GM12878 (cell line): ENCODE results near the gene SENP7. TPM values are rescaled to one million over a fixed set of nuclear protein-coding genes. Genes with fewer than 3 reads are reported as not detected.
A peak's percentile ranks its signal among the peaks of the same experiment; 100 is the strongest.
"Not testable (repeated sequence)": the region's sequence is repeated elsewhere in the genome, so short reads cannot be mapped to it uniquely, and the experiment has no call there.

Experiments used
- ATAC-seq: fragments of 200-7000 bp; cut with Tn5 transposase; 3 replicates; pipeline ENCODE4 v1.9.1; 2020; ENCODE audit warnings: mild to moderate bottlenecking, moderate library complexity
- BruUV-seq: library from RNA; stranded (reverse); fragments of 400-500 nt; replicated peaks from 2 replicates; lab custom pipeline; 2021; lab: Mats Ljungman, UMichigan
- CTCF ChIA-PET: fragments of 300-600 bp; sonication (Branson Sonifier 250); formaldehyde crosslinking; extraction: SDS; loops from one replicate; lab custom pipeline; 2021; ENCODE audit warnings: inconsistent platforms; lab: Yijun Ruan, JAX
- POLR2A ChIA-PET: fragments of 350-600 bp; formaldehyde crosslinking; extraction: SDS; loops from one replicate; lab custom pipeline; 2021; ENCODE audit warnings: inconsistent platforms; lab: Charles Lee
- RAD21 ChIA-PET: fragments of 300-600 bp; sonication (Branson Sonifier 250); formaldehyde crosslinking; loops from one replicate; lab custom pipeline; 2023; ENCODE audit warnings: antibody characterized with exemption; ENCODE audit not compliant: unreplicated experiment; lab: Charles Lee
- SMC1A ChIA-PET: fragments of 300-600 bp; sonication (Branson Sonifier 250); formaldehyde crosslinking; loops from one replicate; lab custom pipeline; 2023; ENCODE audit not compliant: unreplicated experiment, uncharacterized antibody; lab: Charles Lee
- DNase-seq: peaks from one replicate; pipeline ENCODE4 v3.0.0-alpha.2; 2011; ENCODE audit warnings: low read depth, low spot score
- FAIRE-seq: peaks from 3 replicates; lab custom pipeline; 2011; peaks lifted over from hg19 to GRCh38; lab: Jason Lieb, UNC
- H2AFZ ChIP-seq: 2 replicates; pipeline ENCODE4 v1.6.0; 2011; ENCODE audit warnings: low read depth, low read length, control low read depth; ENCODE audit not compliant: control insufficient read depth
- H3K27ac ChIP-seq: 2 replicates; pipeline ENCODE4 v1.5.1; 2011; ENCODE audit warnings: control low read depth; ENCODE audit not compliant: control insufficient read depth, insufficient read depth
- H3K27me3 ChIP-seq, 2 experiments: replicated peaks in 1 of 2; 2 replicates each; pipeline versions ENCODE4 v1.6.0 to v1.6.1; 2011; ENCODE audit warnings: low read length in 1 of 2; ENCODE audit not compliant: control insufficient read depth in 2 of 2, insufficient read depth in 2 of 2
- H3K36me3 ChIP-seq, 2 experiments: 2 replicates each; pipeline ENCODE4 v1.5.1; 2011; ENCODE audit warnings: low read length in 1 of 2; ENCODE audit not compliant: control insufficient read depth in 2 of 2, insufficient read depth in 2 of 2
- H3K4me1 ChIP-seq: 2 replicates; pipeline ENCODE4 v1.6.1; 2011; ENCODE audit warnings: mild to moderate bottlenecking, low read length, moderate library complexity, mixed read lengths; ENCODE audit not compliant: control insufficient read depth, insufficient read depth
- H3K4me2 ChIP-seq: 2 replicates; pipeline ENCODE4 v1.6.0; 2011; ENCODE audit warnings: control low read depth; ENCODE audit not compliant: control insufficient read depth, insufficient read depth
- H3K4me3 ChIP-seq: fragments of 200-600 bp; sonication (generic); 2 replicates; pipeline ENCODE4 v1.5.1; 2016
- H3K79me2 ChIP-seq: 2 replicates; pipeline ENCODE4 v1.6.0; 2011; ENCODE audit warnings: low read length; ENCODE audit not compliant: control insufficient read depth, insufficient read depth
- H3K9ac ChIP-seq: 2 replicates; pipeline ENCODE4 v1.8.0; 2011; ENCODE audit warnings: low read length, control low read depth, mixed read lengths; ENCODE audit not compliant: control insufficient read depth, insufficient read depth
- H3K9me3 ChIP-seq: replicated peaks from 3 replicates; pipeline ENCODE4 v1.5.1; 2011; ENCODE audit warnings: mild to moderate bottlenecking, low read length; ENCODE audit not compliant: control insufficient read depth, insufficient read depth
- H4K20me1 ChIP-seq: 2 replicates; pipeline ENCODE4 v1.6.0; 2011; ENCODE audit not compliant: control insufficient read depth, insufficient read depth
- CBX5 ChIP-seq: sonication (generic); IDR thresholded peaks from 2 replicates; pipeline ENCODE4 v1.6.1; 2016; ENCODE audit warnings: low read depth, moderate library complexity, mild to moderate bottlenecking, inconsistent platforms
- in situ Hi-C: fragments of 300-500 bp; cut with MboI; formaldehyde crosslinking; loops from 9 replicates; pipeline ENCODE4 v1.14.3; 2018; ENCODE audit warnings: mixed read lengths
- intact Hi-C: fragments of 100-400 bp; cut with micrococcal nuclease; formaldehyde crosslinking; loops from one replicate; pipeline ENCODE4 v1.14.2; 2022; ENCODE audit not compliant: unreplicated experiment
- polyA plus RNA-seq, 11 experiments: library from polyadenylated mRNA; depleted of rRNA in 4 of 11; unstranded in 6 of 11; stranded (reverse) in 5 of 11; fragments of >200 nt; fragmentation: Nextera tagmentation in 4 of 11; fragmentation: Illumina TruSeq in 1 of 11; extraction: Ambion mirVana in 4 of 11; extraction: Trizol in 1 of 11; gene quantifications; 1 replicate in 1 of 11; 2 replicates in 10 of 11; pipeline versions ENCODE4 v1.2.1 to v1.2.3, GENCODE V29; 2011 to 2016; ENCODE audit warnings: inconsistent platforms in 2 of 11, missing spikeins in 2 of 11, low read depth in 1 of 11
- total RNA-seq, 4 experiments: library from RNA; depleted of rRNA in 3 of 4; stranded (reverse); fragments of >200 nt in 3 of 4; fragmentation: Illumina TruSeq in 1 of 4; extraction: Trizol in 1 of 4; gene quantifications; 2 replicates each; pipeline versions ENCODE4 v1.2.1 to v1.2.3, GENCODE V29; 2013 to 2021
- TF ChIP-seq, protein P1 (sequence below): fragments of 450-650 bp; formaldehyde crosslinking; IDR thresholded peaks from 2 replicates; pipeline ENCODE4 v1.4.0; 2020; ENCODE audit warnings: mild to moderate bottlenecking, moderate library complexity

The SENP7 gene
- total and polyA plus RNA-seq, 10 of the 15 experiments (the other 5 are each of a cell fraction or from before 2014, with no cell fraction given), result 2.6 to 14.7 (median 8.3) TPM

DNA sequence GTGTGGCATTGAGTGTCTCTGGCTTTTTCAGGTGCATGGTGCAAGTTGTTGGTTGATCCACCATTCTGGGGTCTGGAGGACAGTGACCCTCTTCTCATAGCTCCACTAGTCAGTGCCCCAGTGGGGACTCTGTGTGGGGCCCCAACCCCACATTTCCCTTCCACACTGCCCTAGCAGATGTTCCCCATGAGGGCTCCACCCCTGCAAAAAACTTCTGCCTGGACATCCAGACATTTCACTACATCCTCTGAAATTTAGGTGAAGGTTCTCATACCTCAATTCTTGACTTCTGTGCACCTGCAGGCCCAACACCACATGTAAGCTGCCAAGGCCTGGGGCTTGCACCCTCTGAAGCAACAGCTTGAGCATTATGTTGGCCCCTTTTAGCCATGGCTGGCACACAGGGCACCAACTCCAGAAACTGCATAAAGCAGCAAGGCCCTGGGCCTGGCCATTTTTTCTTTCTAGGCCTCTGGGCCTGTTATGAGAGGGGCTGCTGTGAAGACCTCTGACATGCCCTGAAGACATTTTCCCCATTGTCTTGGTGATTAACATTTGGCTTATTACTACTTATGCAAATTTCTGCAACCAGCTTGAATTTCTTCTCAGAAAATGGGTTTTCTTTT lies 204.8 kb downstream of the SENP7 start:
- H4K20me1 ChIP-seq, H3K4me3 ChIP-seq, H3K9ac ChIP-seq, H3K27ac ChIP-seq, POLR2A ChIA-PET, FAIRE-seq, H3K9me3 ChIP-seq, RAD21 ChIA-PET, CTCF ChIA-PET, ATAC-seq, H3K4me2 ChIP-seq, H3K27me3 ChIP-seq, H3K79me2 ChIP-seq, SMC1A ChIA-PET, intact Hi-C loops, BruUV-seq, DNase-seq, H3K4me1 ChIP-seq, H3K36me3 ChIP-seq, in situ Hi-C loops, H2AFZ ChIP-seq: not testable (repeated sequence)
- peak; percentile 92 for TF ChIP-seq CBX5

DNA sequence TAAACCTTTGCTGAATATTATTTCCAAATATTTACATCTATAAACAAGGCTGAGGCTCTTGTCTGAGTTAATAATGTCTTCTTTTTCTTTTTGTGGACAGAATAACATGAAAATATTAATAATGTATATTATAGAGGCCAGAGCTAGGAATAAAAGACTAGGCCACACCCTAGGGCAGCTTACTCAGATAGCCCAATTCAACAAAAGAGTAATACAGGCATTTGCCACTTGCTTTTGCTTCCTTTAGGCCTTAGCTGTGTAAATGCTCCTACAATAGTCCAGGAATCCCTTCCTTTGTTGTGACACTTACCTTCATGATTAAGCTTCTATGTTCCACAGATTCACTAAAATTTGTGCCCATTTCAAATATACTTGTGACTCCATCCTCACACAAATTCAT lies 209.2 kb downstream of the SENP7 start:
- Histone ChIP-seq H3K4me3 (no peak overlapping the region), H3K36me3 (no peaks in the 10 kb centered on the region), H3K9ac (no peak overlapping the region), H3K27me3 (no peaks in the 10 kb centered on the region), H3K9me3 (no peaks in the 10 kb centered on the region; the same call in 2 of the 3 replicates), H3K27ac (no peak overlapping the region), H3K79me2 (no peaks in the 10 kb centered on the region), H3K4me1 (no peaks in the 10 kb centered on the region), H3K4me2 (no peak overlapping the region), H2AFZ (no peak overlapping the region), H4K20me1 (no peaks in the 10 kb centered on the region)
- BruUV-seq, result no TSS peak
- ChIA-PET CTCF (no interaction called here), RAD21 (interaction anchor here (0.6 kb wide), 1 partner anchor 381 kb away, joined by 5 read pairs; no protein-coding TSS in a partner anchor), SMC1A (interaction anchor here (1.0 kb wide), 1 partner anchor 21 kb away, joined by 3 read pairs; no protein-coding TSS in a partner anchor), POLR2A (no interaction called here)
- no peak for ATAC-seq
- FAIRE-seq, result no peak
- no peak for DNase-seq
- in situ Hi-C loops, result no loop called here
- intact Hi-C loops, result no loop called here
- TF ChIP-seq, protein P1, sequence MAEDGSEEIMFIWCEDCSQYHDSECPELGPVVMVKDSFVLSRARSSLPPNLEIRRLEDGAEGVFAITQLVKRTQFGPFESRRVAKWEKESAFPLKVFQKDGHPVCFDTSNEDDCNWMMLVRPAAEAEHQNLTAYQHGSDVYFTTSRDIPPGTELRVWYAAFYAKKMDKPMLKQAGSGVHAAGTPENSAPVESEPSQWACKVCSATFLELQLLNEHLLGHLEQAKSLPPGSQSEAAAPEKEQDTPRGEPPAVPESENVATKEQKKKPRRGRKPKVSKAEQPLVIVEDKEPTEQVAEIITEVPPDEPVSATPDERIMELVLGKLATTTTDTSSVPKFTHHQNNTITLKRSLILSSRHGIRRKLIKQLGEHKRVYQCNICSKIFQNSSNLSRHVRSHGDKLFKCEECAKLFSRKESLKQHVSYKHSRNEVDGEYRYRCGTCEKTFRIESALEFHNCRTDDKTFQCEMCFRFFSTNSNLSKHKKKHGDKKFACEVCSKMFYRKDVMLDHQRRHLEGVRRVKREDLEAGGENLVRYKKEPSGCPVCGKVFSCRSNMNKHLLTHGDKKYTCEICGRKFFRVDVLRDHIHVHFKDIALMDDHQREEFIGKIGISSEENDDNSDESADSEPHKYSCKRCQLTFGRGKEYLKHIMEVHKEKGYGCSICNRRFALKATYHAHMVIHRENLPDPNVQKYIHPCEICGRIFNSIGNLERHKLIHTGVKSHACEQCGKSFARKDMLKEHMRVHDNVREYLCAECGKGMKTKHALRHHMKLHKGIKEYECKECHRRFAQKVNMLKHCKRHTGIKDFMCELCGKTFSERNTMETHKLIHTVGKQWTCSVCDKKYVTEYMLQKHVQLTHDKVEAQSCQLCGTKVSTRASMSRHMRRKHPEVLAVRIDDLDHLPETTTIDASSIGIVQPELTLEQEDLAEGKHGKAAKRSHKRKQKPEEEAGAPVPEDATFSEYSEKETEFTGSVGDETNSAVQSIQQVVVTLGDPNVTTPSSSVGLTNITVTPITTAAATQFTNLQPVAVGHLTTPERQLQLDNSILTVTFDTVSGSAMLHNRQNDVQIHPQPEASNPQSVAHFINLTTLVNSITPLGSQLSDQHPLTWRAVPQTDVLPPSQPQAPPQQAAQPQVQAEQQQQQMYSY, result no peak
- TF ChIP-seq, all 136 proteins: peak for 0
